ENCODE data around the gene ARR3. TPM values are rescaled to one million over a fixed set of nuclear protein-coding genes. Genes with fewer than 3 reads are reported as not detected.
"Not testable (repeated sequence)": the region's sequence is repeated elsewhere in the genome, so short reads cannot be mapped to it uniquely, and the experiment has no call there.

ARR3 gene
- total RNA-seq, 6 experiments from 2014 or later: not detected

DNA sequence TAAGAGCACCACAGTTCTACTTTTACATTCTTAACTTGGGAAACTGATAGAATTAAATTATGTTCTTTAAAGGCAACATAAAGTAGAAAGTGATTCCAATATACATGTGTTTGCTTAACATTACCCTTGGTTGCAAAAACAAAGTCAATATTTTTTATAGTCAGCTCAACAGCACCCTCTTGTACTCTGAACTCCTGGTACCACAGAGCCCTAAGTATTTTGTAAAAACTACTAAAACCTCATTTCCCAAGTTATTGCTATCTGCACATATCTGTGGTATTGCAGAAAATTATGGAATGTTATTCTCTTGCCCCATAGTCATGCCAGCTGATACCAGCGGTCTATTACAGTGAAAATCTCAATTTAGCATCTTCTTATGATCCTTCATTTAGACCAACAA is 24.7 kb downstream of the ARR3 start:
- 0% methylated on average over 1 of the region's 1 CpG for WGBS (ENCODE audit: insufficient coverage, low coverage, low lambda C conversion rate, missing lambda C conversion rate)
- H3K4me1 ChIP-seq: peaks cover 0 to 4% (median 0%) of the 10 kb centered on the region in 4 donors
- ATAC-seq (no peak), DNase-seq (no peak)
- peaks cover 5 to 16% of the 10 kb centered on the region in 2 donors for H3K27me3 ChIP-seq
- no peaks in the 10 kb centered on the region for H3K9me3 ChIP-seq
- no peak overlapping the region for H3K27ac ChIP-seq
- no peaks in the 10 kb centered on the region for H3K36me3 ChIP-seq
- no peak for TF ChIP-seq POLR2A (IDR thresholded peaks at IDR 0.05)
- TF ChIP-seq CTCF (IDR thresholded peaks at IDR 0.05): no peak
- H3K4me3 ChIP-seq: no peak overlapping the region
- intact Hi-C loops (cut with DNase I): no loop called here

DNA sequence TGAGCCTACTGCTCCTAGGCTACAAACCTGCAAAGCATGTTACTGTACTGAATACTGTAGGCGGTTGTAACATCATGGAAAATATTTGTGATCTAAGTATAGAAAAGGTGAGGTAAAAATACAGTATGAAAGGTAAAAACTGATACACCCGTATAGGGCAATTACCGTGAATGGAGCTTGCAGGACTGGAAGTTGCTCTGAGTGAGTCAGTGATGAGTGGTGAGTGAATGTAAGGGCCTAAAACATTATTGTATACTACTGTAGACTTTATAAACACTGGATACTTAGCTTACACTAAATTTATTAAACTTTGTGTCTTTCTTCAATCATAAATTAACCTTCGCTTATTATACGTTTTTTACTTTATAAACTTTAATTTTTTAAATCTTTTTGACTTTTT is 25.5 kb downstream of the ARR3 start:
- Histone ChIP-seq H3K36me3 (no peaks in the 10 kb centered on the region), H3K27ac (no peak overlapping the region), H3K27me3 (peaks cover 5 to 16% of the 10 kb centered on the region in 2 donors), H3K9me3 (no peaks in the 10 kb centered on the region), H3K4me3 (no peak overlapping the region), H3K4me1 (peaks cover 0 to 4% (median 0%) of the 10 kb centered on the region in 4 donors)
- WGBS (ENCODE audit: insufficient coverage, low coverage, low lambda C conversion rate, missing lambda C conversion rate): 61% methylated on average over 5 of the region's 5 CpGs
- no peak for TF ChIP-seq POLR2A (IDR thresholded peaks at IDR 0.05)
- no peak for TF ChIP-seq CTCF (IDR thresholded peaks at IDR 0.05)
- DNase-seq: no peak
- intact Hi-C loops (cut with DNase I): no loop called here
- ATAC-seq: no peak

DNA sequence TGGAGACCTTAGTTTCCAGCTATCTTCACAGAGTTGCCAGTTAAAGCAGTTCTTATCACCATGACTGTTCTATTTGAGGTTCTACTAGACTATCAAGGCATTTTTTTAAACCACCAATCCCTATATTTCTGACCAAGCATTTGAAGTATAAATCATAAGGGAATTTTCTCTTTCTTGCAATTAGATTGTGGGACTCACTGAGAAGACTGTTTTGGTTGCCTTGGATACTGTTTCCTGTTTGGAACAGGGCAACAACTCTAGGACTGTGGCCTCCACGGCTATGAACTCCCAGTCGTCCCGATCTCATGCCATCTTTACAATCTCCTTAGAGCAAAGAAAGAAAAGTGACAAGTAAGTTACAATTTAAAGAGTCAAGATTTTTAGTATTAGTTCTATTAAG is 33.6 kb downstream of the ARR3 start:
- Histone ChIP-seq H3K4me3 (no peak overlapping the region), H3K4me1 (no peaks in the 10 kb centered on the region), H3K36me3 (no peaks in the 10 kb centered on the region), H3K9me3 (no peaks in the 10 kb centered on the region), H3K27ac (no peak overlapping the region), H3K27me3 (no peaks in the 10 kb centered on the region)
- DNase-seq: no peak
- no peak for TF ChIP-seq CTCF (IDR thresholded peaks at IDR 0.05)
- no peak for TF ChIP-seq POLR2A (IDR thresholded peaks at IDR 0.05)
- no peak for ATAC-seq
- intact Hi-C loops (cut with DNase I): no loop called here
- WGBS (ENCODE audit: insufficient coverage, low coverage, low lambda C conversion rate, missing lambda C conversion rate): 53% methylated on average over 3 of the region's 3 CpGs

DNA sequence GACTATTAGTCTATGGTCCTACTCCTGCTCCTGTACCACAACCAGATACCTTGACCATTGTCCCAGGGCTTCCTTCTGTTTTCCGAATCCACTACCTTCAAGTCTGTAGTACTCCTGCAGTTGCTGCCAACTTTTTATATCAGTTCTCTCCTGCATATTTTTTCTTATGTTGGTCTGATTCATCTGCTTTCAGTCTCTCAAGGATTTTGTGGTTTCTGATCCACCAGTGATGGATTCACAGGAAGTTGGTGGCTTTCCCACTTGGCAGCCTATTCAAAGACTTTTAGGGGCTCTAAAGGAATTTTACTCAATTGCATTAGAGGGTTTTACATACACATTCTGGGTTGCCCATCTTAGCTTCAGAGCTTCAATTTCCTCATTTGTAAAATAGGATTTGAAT is 45.4 kb downstream of the ARR3 start:
- TF ChIP-seq CTCF (IDR thresholded peaks at IDR 0.05) (no peak), POLR2A (IDR thresholded peaks at IDR 0.05) (no peak)
- Histone ChIP-seq H3K27me3 (no peaks in the 10 kb centered on the region), H3K9me3 (no peaks in the 10 kb centered on the region), H3K4me1 (no peaks in the 10 kb centered on the region), H3K36me3 (no peaks in the 10 kb centered on the region), H3K4me3 (no peak overlapping the region), H3K27ac (no peak overlapping the region)
- intact Hi-C loops (cut with DNase I): no loop called here
- DNase-seq: no peak
- 100% methylated on average over 1 of the region's 1 CpG for WGBS (ENCODE audit: insufficient coverage, low coverage, low lambda C conversion rate, missing lambda C conversion rate)
- no peak for ATAC-seq

- Histone ChIP-seq H3K27ac (no peak overlapping the region), H3K36me3 (no peaks in the 10 kb centered on the region), H3K4me1 (no peaks in the 10 kb centered on the region), H3K9me3 (no peaks in the 10 kb centered on the region), H3K4me3 (no peak overlapping the region), H3K27me3 (no peaks in the 10 kb centered on the region)
- ATAC-seq (no peak), DNase-seq (no peak)
- 67% methylated on average over 4 of the region's 4 CpGs for WGBS (ENCODE audit: insufficient coverage, low coverage, low lambda C conversion rate, missing lambda C conversion rate)
- intact Hi-C loops (cut with DNase I): no loop called here
- TF ChIP-seq POLR2A (IDR thresholded peaks at IDR 0.05): no peak
- TF ChIP-seq CTCF (IDR thresholded peaks at IDR 0.05): no peak
Measured at GRCh38 chrX:70322784-70323183, 54.6 kb downstream of the ARR3 start.

DNA sequence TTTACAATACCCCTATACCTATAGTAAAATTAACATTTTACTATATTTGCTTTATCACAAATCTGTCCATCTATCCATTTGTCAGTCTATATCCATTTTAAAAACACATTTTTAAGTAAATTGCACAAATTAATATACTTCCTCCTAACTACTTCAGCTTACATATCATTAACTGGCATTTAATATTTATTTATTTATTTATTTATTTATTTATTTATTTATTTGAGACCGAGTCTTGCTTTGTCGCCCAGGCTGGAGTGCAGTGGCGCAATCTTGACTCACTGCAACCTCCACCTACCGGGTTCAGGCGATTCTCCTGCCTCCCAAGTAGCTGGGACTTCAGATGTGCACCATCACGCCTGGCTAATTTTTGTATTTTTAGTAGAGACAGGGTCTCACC is 55.5 kb downstream of the ARR3 start:
- ATAC-seq; H3K27me3 ChIP-seq; H3K4me3 ChIP-seq; intact Hi-C loops (cut with DNase I); H3K9me3 ChIP-seq; DNase-seq; H3K27ac ChIP-seq; H3K4me1 ChIP-seq; H3K36me3 ChIP-seq: not testable (repeated sequence)
- 62% methylated on average over 5 of the region's 6 CpGs for WGBS (ENCODE audit: insufficient coverage, low coverage, low lambda C conversion rate, missing lambda C conversion rate)

Measured in right lobe of liver (tissue), 6 donors.